ENCODE results near the gene CD82.

Gene CD82

GRCh38 chr11:44601471-44602370 is 36.3 kb downstream of the CD82 start:
- no peak for DNase-seq (ENCODE audit: low spot score)

GRCh38 chr11:44602891-44603310 is 37.4 kb downstream of the CD82 start:
- DNase-seq (ENCODE audit: low spot score), result no peak

GRCh38 chr11:44604171-44604581 is 38.7 kb downstream of the CD82 start:
- DNase-seq (ENCODE audit: low spot score), result peak; percentile 29

GRCh38 chr11:44605068-44605708 is 39.7 kb downstream of the CD82 start:
- DNase-seq (ENCODE audit: low spot score), result no peak

- DNase-seq (ENCODE audit: low spot score), result no peak
Measured at GRCh38 chr11:44605965-44606364, 40.5 kb downstream of the CD82 start.

- DNase-seq (ENCODE audit: low spot score), result no peak
Measured at GRCh38 chr11:44606472-44606871, 41.0 kb downstream of the CD82 start.

GRCh38 chr11:44607319-44607962 is 42.0 kb downstream of the CD82 start:
- no peak for DNase-seq (ENCODE audit: low spot score)

- no peak for DNase-seq (ENCODE audit: low spot score)
Measured at GRCh38 chr11:44607987-44608386, 42.5 kb downstream of the CD82 start.

GRCh38 chr11:44608651-44608990 is 43.2 kb downstream of the CD82 start:
- DNase-seq (ENCODE audit: low spot score), result peak; percentile 27

- DNase-seq (ENCODE audit: low spot score), result peak; percentile 77
Measured at GRCh38 chr11:44608991-44609782, 43.7 kb downstream of the CD82 start.

- DNase-seq (ENCODE audit: low spot score), result no peak
Measured at GRCh38 chr11:44609783-44610155, 44.3 kb downstream of the CD82 start.

- DNase-seq (ENCODE audit: low spot score), result peak; percentile 20
Measured at GRCh38 chr11:44610186-44610955, 44.9 kb downstream of the CD82 start.

- no peak for DNase-seq (ENCODE audit: low spot score)
Measured at GRCh38 chr11:44611088-44611487, 45.6 kb downstream of the CD82 start.

GRCh38 chr11:44611687-44612434 is 46.4 kb downstream of the CD82 start:
- peak; percentile 43 for DNase-seq (ENCODE audit: low spot score)

GRCh38 chr11:44613153-44613552 is 47.7 kb downstream of the CD82 start:
- DNase-seq (ENCODE audit: low spot score), result no peak

- DNase-seq (ENCODE audit: low spot score), result no peak
Measured at GRCh38 chr11:44614281-44614775, 48.9 kb downstream of the CD82 start.

- no peak for DNase-seq (ENCODE audit: low spot score)
Measured at GRCh38 chr11:44615041-44615755, 49.7 kb downstream of the CD82 start.

- no peak for DNase-seq (ENCODE audit: low spot score)
Measured at GRCh38 chr11:44615913-44616791, 50.7 kb downstream of the CD82 start.
